HG03442 (cell line): ENCODE results near the gene NSD2.
"Not testable (repeated sequence)": the region's sequence is repeated elsewhere in the genome, so short reads cannot be mapped to it uniquely, and the experiment has no call there.

Experiments
- ATAC-seq: cut with Tn5 transposase; IDR thresholded peaks from one replicate; pipeline ENCODE4 v1.9.1; 2021; ENCODE audit warnings: mild to moderate bottlenecking, moderate library complexity; ENCODE audit not compliant: unreplicated experiment

Gene NSD2

GRCh38 chr4:1870578-1871443, at the start of gene NSD2:
NSD2 (plus strand) TSS chr4:1871393; CDS start chr4:1900655, 29,262 bp downstream.
- peak; percentile 57 for ATAC-seq

GRCh38 chr4:1821679-1822567, 49.3 kb upstream of the NSD2 start:
- ATAC-seq: no peak

GRCh38 chr4:1822568-1823544, 48.3 kb upstream of the NSD2 start:
- no peak for ATAC-seq

GRCh38 chr4:1823545-1823932, 47.7 kb upstream of the NSD2 start:
- ATAC-seq: no peak

GRCh38 chr4:1824746-1825145, 46.4 kb upstream of the NSD2 start:
- no peak for ATAC-seq

- no peak for ATAC-seq
Measured at GRCh38 chr4:1825326-1825725, 45.9 kb upstream of the NSD2 start.

- no peak for ATAC-seq
Measured at GRCh38 chr4:1826531-1827350, 44.5 kb upstream of the NSD2 start.

GRCh38 chr4:1830234-1830633, 41.0 kb upstream of the NSD2 start:
- ATAC-seq: no peak

GRCh38 chr4:1830642-1831228, 40.5 kb upstream of the NSD2 start:
- no peak for ATAC-seq

GRCh38 chr4:1831331-1831730, 39.9 kb upstream of the NSD2 start:
- no peak for ATAC-seq

GRCh38 chr4:1832690-1833089, 38.5 kb upstream of the NSD2 start:
- no peak for ATAC-seq

- peak; percentile 13 for ATAC-seq
Measured at GRCh38 chr4:1833307-1834046, 37.7 kb upstream of the NSD2 start.

GRCh38 chr4:1834047-1834775, 37.0 kb upstream of the NSD2 start:
- ATAC-seq: peak; percentile 70

- ATAC-seq: not testable (repeated sequence)
Measured at GRCh38 chr4:1835836-1836235, 35.4 kb upstream of the NSD2 start.

GRCh38 chr4:1836650-1837049, 34.5 kb upstream of the NSD2 start:
- no peak for ATAC-seq

- ATAC-seq: no peak
Measured at GRCh38 chr4:1837069-1837468, 34.1 kb upstream of the NSD2 start.

GRCh38 chr4:1839282-1839681, 31.9 kb upstream of the NSD2 start:
- no peak for ATAC-seq
